H1 (cell line): ENCODE data around the gene MAPK4. TPM values are rescaled to one million over a fixed set of nuclear protein-coding genes. Genes with fewer than 3 reads are reported as not detected.

Experiments
- CTCF ChIA-PET: fragments of 300-600 bp; sonication (Branson Sonifier 250); formaldehyde crosslinking; loops from one replicate; lab custom pipeline; 2021; ENCODE audit not compliant: partially characterized antibody; lab: Charles Lee
- POLR2A ChIA-PET: fragments of 300-600 bp; sonication (Branson Sonifier 250); formaldehyde crosslinking; loops from one replicate; lab custom pipeline; 2021; ENCODE audit warnings: inconsistent platforms; ENCODE audit not compliant: partially characterized antibody; lab: Charles Lee
- DNase-seq, 2 experiments: peaks; one replicate each; pipeline versions ENCODE4 v3.0.0 to v3.0.0-alpha.2; 2010 to 2022; ENCODE audit warnings: low spot score in 2 of 2, low read depth in 1 of 2, mixed read lengths in 1 of 2
- FAIRE-seq: peaks from 2 replicates; lab custom pipeline; 2011; peaks lifted over from hg19 to GRCh38; lab: Jason Lieb, UNC
- H2AFZ ChIP-seq: 2 replicates; pipeline ENCODE4 v1.8.1; 2012; ENCODE audit warnings: low read length, inconsistent platforms
- H2AK5ac ChIP-seq: 2 replicates; pipeline ENCODE4 v1.6.1; 2013; ENCODE audit warnings: low read depth, low read length
- H2BK120ac ChIP-seq: replicated peaks from 2 replicates; pipeline ENCODE3; 2013; ENCODE audit warnings: low read depth, low read length, inconsistent platforms
- H2BK12ac ChIP-seq: 2 replicates; pipeline ENCODE4 v1.6.1; 2013; ENCODE audit warnings: low read depth, low read length
- H2BK15ac ChIP-seq: 2 replicates; pipeline ENCODE4 v1.6.1; 2013; ENCODE audit warnings: low read length
- H2BK20ac ChIP-seq: 2 replicates; pipeline ENCODE4 v1.6.1; 2013; ENCODE audit warnings: low read length
- H2BK5ac ChIP-seq: 2 replicates; pipeline ENCODE4 v1.6.1; 2013; ENCODE audit warnings: low read depth, low read length
- H3K14ac ChIP-seq: 2 replicates; pipeline ENCODE4 v1.6.1; 2013; ENCODE audit warnings: inconsistent platforms; ENCODE audit not compliant: insufficient read length
- H3K18ac ChIP-seq: 2 replicates; pipeline ENCODE4 v1.6.1; 2013; ENCODE audit warnings: low read length; ENCODE audit errors: extremely low read depth
- H3K23ac ChIP-seq: 2 replicates; pipeline ENCODE4 v1.6.1; 2013; ENCODE audit warnings: inconsistent platforms; ENCODE audit not compliant: insufficient read length
- H3K23me2 ChIP-seq: 2 replicates; pipeline ENCODE4 v1.6.1; 2013; ENCODE audit warnings: low read depth, low read length
- H3K27ac ChIP-seq: 2 replicates; pipeline ENCODE4 v1.6.1; 2011; ENCODE audit warnings: low read depth, low read length, inconsistent platforms
- H3K27me3 ChIP-seq, 4 experiments: replicated peaks in 1 of 4; 1 replicate in 1 of 4; 2 replicates in 3 of 4; pipeline versions ENCODE4 v1.6.1 to v1.8.1; 2011 to 2013; ENCODE audit warnings: low read length in 3 of 4, mild to moderate bottlenecking in 3 of 4, inconsistent platforms in 2 of 4, mixed read lengths in 2 of 4, moderate library complexity in 1 of 4; ENCODE audit not compliant: control insufficient read depth in 3 of 4, insufficient read depth in 3 of 4; ENCODE audit errors: extremely low read depth in 1 of 4
- H3K36me3 ChIP-seq, 4 experiments: 2 replicates each; pipeline versions ENCODE4 v1.6.1 to v1.8.1; 2011 to 2013; ENCODE audit warnings: mild to moderate bottlenecking in 4 of 4, low read length in 3 of 4, moderate library complexity in 2 of 4, control low read depth in 1 of 4, inconsistent platforms in 1 of 4; ENCODE audit not compliant: insufficient read depth in 4 of 4, control insufficient read depth in 2 of 4
- H3K4ac ChIP-seq: replicated peaks from 2 replicates; pipeline ENCODE3; 2013; ENCODE audit warnings: low read length, low read depth, mixed read lengths, inconsistent platforms; ENCODE audit not compliant: insufficient read length
- H3K4me1 ChIP-seq, 4 experiments: replicated peaks in 1 of 4; 1 replicate in 1 of 4; 2 replicates in 3 of 4; pipeline versions ENCODE4 v1.6.1 to v1.8.1; 2011 to 2013; ENCODE audit warnings: low read length in 3 of 4, inconsistent platforms in 2 of 4, mixed read lengths in 1 of 4; ENCODE audit not compliant: insufficient read depth in 4 of 4, control insufficient read depth in 3 of 4
- H3K4me2 ChIP-seq, 2 experiments: 2 replicates each; pipeline versions ENCODE4 v1.6.1 to v1.8.1; 2011 to 2013; ENCODE audit warnings: low read depth in 2 of 2, low read length in 2 of 2, control low read depth in 1 of 2, inconsistent platforms in 1 of 2, mild to moderate bottlenecking in 1 of 2; ENCODE audit not compliant: insufficient read depth in 1 of 2
- H3K4me3 ChIP-seq, 4 experiments: fragments of 200-600, 300-600 bp in 1 of 4; sonication (generic), shearing (Covaris generic), sonication (Bioruptor Twin) in 1 of 4; 2 replicates each; pipeline versions ENCODE4 v1.5.1 to v1.8.1; 2011 to 2016; ENCODE audit warnings: low read length in 4 of 4, low read depth in 3 of 4, control low read depth in 2 of 4, inconsistent platforms in 2 of 4, mild to moderate bottlenecking in 2 of 4, mixed read lengths in 1 of 4, moderate library complexity in 1 of 4; ENCODE audit not compliant: insufficient read depth in 2 of 4; ENCODE audit errors: extremely low read depth in 1 of 4
- H3K56ac ChIP-seq: replicated peaks from 2 replicates; pipeline ENCODE3; 2013; ENCODE audit warnings: low read depth, mild to moderate bottlenecking, mixed read lengths, low read length, inconsistent platforms; ENCODE audit not compliant: insufficient read length
- H3K79me1 ChIP-seq: 2 replicates; pipeline ENCODE4 v1.6.1; 2013; ENCODE audit warnings: low read depth, low read length, control low read depth
- H3K79me2 ChIP-seq, 2 experiments: 2 replicates each; pipeline versions ENCODE4 v1.6.1 to v1.8.1; 2012 to 2013; ENCODE audit warnings: low read length in 2 of 2, mild to moderate bottlenecking in 2 of 2, inconsistent platforms in 1 of 2; ENCODE audit not compliant: insufficient read depth in 2 of 2, control insufficient read depth in 1 of 2
- H3K9ac ChIP-seq, 4 experiments: replicated peaks in 1 of 4; 1 replicate in 1 of 4; 2 replicates in 3 of 4; pipeline versions ENCODE4 v1.6.1 to v1.8.1; 2011 to 2013; ENCODE audit warnings: low read depth in 3 of 4, low read length in 3 of 4, control low read depth in 2 of 4, mild to moderate bottlenecking in 2 of 4, moderate library complexity in 2 of 4, inconsistent platforms in 1 of 4; ENCODE audit errors: extremely low read depth in 1 of 4
- H3K9me3 ChIP-seq, 2 experiments: 2 replicates each; pipeline versions ENCODE4 v1.6.1 to v1.8.1; 2012 to 2013; ENCODE audit warnings: mild to moderate bottlenecking in 2 of 2, moderate library complexity in 2 of 2, control low read depth in 1 of 2, inconsistent platforms in 1 of 2, low read depth in 1 of 2, low read length in 1 of 2, mixed read lengths in 1 of 2; ENCODE audit not compliant: insufficient read depth in 2 of 2
- H4K20me1 ChIP-seq, 2 experiments: replicated peaks in 1 of 2; 2 replicates each; pipeline versions ENCODE3 to v1.8.1; 2011 to 2013; ENCODE audit warnings: inconsistent platforms in 2 of 2, low read length in 2 of 2, mild to moderate bottlenecking in 1 of 2; ENCODE audit not compliant: insufficient read depth in 2 of 2, control insufficient read depth in 1 of 2
- H4K5ac ChIP-seq: 2 replicates; pipeline ENCODE4 v1.6.1; 2013; ENCODE audit warnings: low read length, low read depth, mixed read lengths, inconsistent platforms; ENCODE audit not compliant: insufficient read length
- H4K8ac ChIP-seq: 2 replicates; pipeline ENCODE4 v1.8.0; 2013; ENCODE audit warnings: mild to moderate bottlenecking, moderate library complexity, low read length, inconsistent platforms; ENCODE audit not compliant: insufficient read depth; ENCODE audit errors: extremely low read depth
- H4K91ac ChIP-seq: replicated peaks from 2 replicates; pipeline ENCODE3; 2013; ENCODE audit warnings: low read length, mixed read lengths, inconsistent platforms; ENCODE audit not compliant: insufficient read length
- EZH2 ChIP-seq: fragments of 200-600 bp; sonication (generic); IDR thresholded peaks from 2 replicates; pipeline ENCODE4 v1.7.1; 2012; ENCODE audit warnings: low read depth, mild to moderate bottlenecking, moderate library complexity, low read length, inconsistent platforms; ENCODE audit not compliant: severe bottlenecking
- KDM5A ChIP-seq: fragments of 200-600 bp; IDR thresholded peaks from 2 replicates; pipeline ENCODE4 v1.7.1; 2012; ENCODE audit warnings: mild to moderate bottlenecking, low read length, inconsistent platforms, mixed read lengths
- MAFK ChIP-seq: IDR thresholded peaks from 2 replicates; pipeline ENCODE4 v1.6.1; 2012; ENCODE audit warnings: low read depth, mild to moderate bottlenecking, improper control_type of control experiment, low read length
- NANOG ChIP-seq: IDR thresholded peaks from 2 replicates; pipeline ENCODE4 v1.6.1; 2011; ENCODE audit warnings: low read length, low read depth, mild to moderate bottlenecking, inconsistent platforms; ENCODE audit not compliant: insufficient read depth, poor library complexity, severe bottlenecking
- RFX5 ChIP-seq: IDR thresholded peaks from 2 replicates; pipeline ENCODE4 v1.6.1; 2011; ENCODE audit warnings: low read depth, low read length, improper control_type of control experiment, borderline replicate concordance
- RXRA ChIP-seq: IDR thresholded peaks from 2 replicates; pipeline ENCODE4 v1.6.1; 2011; ENCODE audit warnings: low read depth, mild to moderate bottlenecking, low read length, moderate library complexity; ENCODE audit not compliant: insufficient read depth
- SP2 ChIP-seq: IDR thresholded peaks from 2 replicates; pipeline ENCODE4 v1.6.1; 2012; ENCODE audit warnings: mild to moderate bottlenecking, low read length, inconsistent platforms
- SP4 ChIP-seq: IDR thresholded peaks from 2 replicates; pipeline ENCODE4 v1.6.1; 2012; ENCODE audit warnings: low read length, inconsistent platforms
- SRF ChIP-seq: IDR thresholded peaks from 2 replicates; pipeline ENCODE4 v1.6.1; 2011; ENCODE audit warnings: mild to moderate bottlenecking, low read depth, low read length, moderate library complexity
- TAF1 ChIP-seq: IDR thresholded peaks from 2 replicates; pipeline ENCODE4 v1.6.1; 2011; ENCODE audit warnings: mild to moderate bottlenecking, low read depth, low read length
- TAF7 ChIP-seq: optimal IDR thresholded peaks from 2 replicates; pipeline ENCODE3; 2011; ENCODE audit warnings: low read depth, mild to moderate bottlenecking, inconsistent platforms, low read length, moderate library complexity, borderline replicate concordance
- TBP ChIP-seq: IDR thresholded peaks from 2 replicates; pipeline ENCODE4 v1.6.1; 2011; ENCODE audit warnings: low read depth, low read length, improper control_type of control experiment
- WGBS, 2 experiments: shearing (Covaris generic) in 1 of 2; methylation state at CpG; one replicate each; pipeline versions ENCODE4 v1.1.6 to v1.1.7; 2013 to 2015; ENCODE audit warnings: low lambda C conversion rate in 2 of 2, mixed read lengths in 2 of 2, inconsistent platforms in 1 of 2, low coverage in 1 of 2, missing lambda C conversion rate in 1 of 2; ENCODE audit not compliant: insufficient replicate concordance in 2 of 2, insufficient coverage in 1 of 2, insufficient read length in 1 of 2; ENCODE audit errors: extremely low coverage in 1 of 2, missing lambda C conversion rate in 1 of 2; 5-methylcytosine and 5-hydroxymethylcytosine counted together
- polyA plus RNA-seq, 7 experiments: library from polyadenylated mRNA; depleted of rRNA in 3 of 7; stranded (reverse) in 5 of 7; unstranded in 2 of 7; fragments of >200 nt in 5 of 7; fragments of 200-250 nt in 2 of 7; gene quantifications; 1 replicate in 5 of 7; 2 replicates in 1 of 7; 4 replicates in 1 of 7; pipeline versions ENCODE4 v1.2.1 to v1.2.3, GENCODE V29; 2011 to 2013; ENCODE audit warnings: missing spikeins in 2 of 7, mixed read lengths in 2 of 7
- total RNA-seq: library from RNA; stranded (reverse); fragmentation: NEBNext Ultra II Directional; extraction: Animal tissue kit (Norgen Biotek cat#: 25700); gene quantifications from 2 replicates; pipeline ENCODE4 v1.2.1, GENCODE V29; 2021
- TF ChIP-seq, protein P1 (sequence below): IDR thresholded peaks from 2 replicates; pipeline ENCODE4 v1.6.1; 2012; ENCODE audit warnings: inconsistent platforms

Gene MAPK4
- total and polyA plus RNA-seq, 2 of the 8 experiments (the other 6 are each of a cell fraction or from before 2014, with no cell fraction given) = 3.2 to 3.7 TPM

DNA sequence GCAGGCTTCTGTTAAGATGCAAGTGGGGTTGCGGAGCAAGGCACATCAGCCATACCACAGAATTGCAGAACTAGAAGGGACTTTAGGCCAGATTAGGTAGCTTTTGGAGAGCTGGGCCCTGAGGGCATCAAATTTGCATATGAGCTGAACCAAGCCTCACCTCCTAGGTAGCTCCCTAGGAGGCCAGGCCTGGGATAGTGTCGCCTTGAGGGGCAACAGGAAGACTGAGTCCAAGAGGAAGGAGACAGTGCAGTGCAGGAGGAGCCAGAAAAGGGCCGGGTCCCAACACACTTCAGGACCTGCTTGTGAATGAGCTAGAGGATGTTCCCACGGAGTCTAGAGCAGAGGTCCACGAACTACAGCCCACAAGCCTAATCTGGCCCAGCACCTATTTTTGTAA, 98.7 kb downstream of the MAPK4 start:
- CTCF ChIA-PET = interaction anchor here (0.8 to 6.1 kb wide), 6 partner anchors 9 to 126 kb away, joined by 3 to 56 read pairs (median 4); no protein-coding TSS in a partner anchor
- Histone ChIP-seq H3K23me2 (no peaks in the 10 kb centered on the region), H3K27me3 (no peaks in the 10 kb centered on the region; a peak in 1 of 7 replicates), H3K9me3 (peaks cover under 1 to 8% of the 10 kb centered on the region in 2 experiments; a peak in 2 of 4 replicates), H3K79me1 (no peaks in the 10 kb centered on the region), H4K8ac (no peak overlapping the region), H3K23ac (no peak overlapping the region), H3K14ac (no peak overlapping the region), H3K4me3 (no peak overlapping the region), H3K27ac (no peak overlapping the region), H2BK20ac (no peak overlapping the region), H3K4me2 (no peak overlapping the region), H3K4ac (no peak overlapping the region), H3K4me1 (peaks cover 0 to 3% (median 0%) of the 10 kb centered on the region in 4 experiments; a peak in 1 of 7 replicates), H2BK12ac (no peak overlapping the region), H2AK5ac (no peak overlapping the region), H2BK5ac (no peak overlapping the region), H3K36me3 (no peaks in the 10 kb centered on the region), H3K79me2 (no peaks in the 10 kb centered on the region), H3K9ac (no peak overlapping the region), H4K91ac (no peak overlapping the region), H2AFZ (no peak overlapping the region), H3K56ac (no peak overlapping the region), H3K18ac (no peak overlapping the region), H4K20me1 (no peaks in the 10 kb centered on the region), H2BK120ac (no peak overlapping the region), H2BK15ac (no peak overlapping the region), H4K5ac (no peak overlapping the region)
- DNase-seq (no peak), FAIRE-seq (no peak)
- TF ChIP-seq RXRA (no peak), SP2 (no peak), RFX5 (no peak), TBP (no peak), TAF1 (no peak), NANOG (no peak), SP4 (no peak), MAFK (no peak), TAF7 (no peak), SRF (no peak), EZH2 (no peak), KDM5A (no peak)
- TF ChIP-seq, protein P1, sequence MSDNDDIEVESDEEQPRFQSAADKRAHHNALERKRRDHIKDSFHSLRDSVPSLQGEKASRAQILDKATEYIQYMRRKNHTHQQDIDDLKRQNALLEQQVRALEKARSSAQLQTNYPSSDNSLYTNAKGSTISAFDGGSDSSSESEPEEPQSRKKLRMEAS = no peak
- 87% methylated on average over 5 of the region's 5 CpGs; no CpG with 5 or more reads in 1 of the 2 experiments for WGBS, 2 experiments
- POLR2A ChIA-PET = no interaction called here
